ENCODE results near the gene CES5A.

DNA sequence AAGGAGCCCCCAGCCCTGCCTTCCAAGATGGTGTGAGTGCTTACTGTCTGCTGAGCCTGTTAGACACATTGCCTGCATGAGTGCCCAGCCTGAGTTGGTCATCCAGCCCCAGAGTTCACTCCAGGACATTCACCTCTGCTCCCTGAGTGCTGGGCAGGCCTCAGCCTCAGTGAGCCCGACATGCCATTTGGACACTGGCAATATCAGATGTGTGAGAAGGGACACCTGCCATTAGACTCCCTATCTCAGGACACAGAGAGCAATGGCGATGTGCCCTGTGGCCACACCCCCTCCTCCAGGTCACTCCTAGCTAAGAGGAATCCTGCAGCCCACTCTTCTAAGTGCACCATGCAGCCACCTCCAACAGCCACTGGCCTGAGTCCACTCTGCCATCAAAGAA is 34.7 kb upstream of the CES5A start:
- TF ChIP-seq, protein P1, sequence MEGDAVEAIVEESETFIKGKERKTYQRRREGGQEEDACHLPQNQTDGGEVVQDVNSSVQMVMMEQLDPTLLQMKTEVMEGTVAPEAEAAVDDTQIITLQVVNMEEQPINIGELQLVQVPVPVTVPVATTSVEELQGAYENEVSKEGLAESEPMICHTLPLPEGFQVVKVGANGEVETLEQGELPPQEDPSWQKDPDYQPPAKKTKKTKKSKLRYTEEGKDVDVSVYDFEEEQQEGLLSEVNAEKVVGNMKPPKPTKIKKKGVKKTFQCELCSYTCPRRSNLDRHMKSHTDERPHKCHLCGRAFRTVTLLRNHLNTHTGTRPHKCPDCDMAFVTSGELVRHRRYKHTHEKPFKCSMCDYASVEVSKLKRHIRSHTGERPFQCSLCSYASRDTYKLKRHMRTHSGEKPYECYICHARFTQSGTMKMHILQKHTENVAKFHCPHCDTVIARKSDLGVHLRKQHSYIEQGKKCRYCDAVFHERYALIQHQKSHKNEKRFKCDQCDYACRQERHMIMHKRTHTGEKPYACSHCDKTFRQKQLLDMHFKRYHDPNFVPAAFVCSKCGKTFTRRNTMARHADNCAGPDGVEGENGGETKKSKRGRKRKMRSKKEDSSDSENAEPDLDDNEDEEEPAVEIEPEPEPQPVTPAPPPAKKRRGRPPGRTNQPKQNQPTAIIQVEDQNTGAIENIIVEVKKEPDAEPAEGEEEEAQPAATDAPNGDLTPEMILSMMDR (conservative IDR thresholded peaks at IDR 0.05), result no peak
- TF ChIP-seq ZFX (IDR thresholded peaks at IDR 0.05), result no peak

All from C4-2B (cell line).